ENCODE measurements around the gene XRN1.
"Not testable (repeated sequence)": the region's sequence is repeated elsewhere in the genome, so short reads cannot be mapped to it uniquely, and the experiment has no call there.

XRN1 gene

GRCh38 chr3:142436951-142437585, 10.8 kb downstream of the XRN1 start:
- no peak for DNase-seq

- no peak for DNase-seq
These were observed 13.3 kb downstream of the XRN1 start for GRCh38 chr3:142434503-142434902.

DNA sequence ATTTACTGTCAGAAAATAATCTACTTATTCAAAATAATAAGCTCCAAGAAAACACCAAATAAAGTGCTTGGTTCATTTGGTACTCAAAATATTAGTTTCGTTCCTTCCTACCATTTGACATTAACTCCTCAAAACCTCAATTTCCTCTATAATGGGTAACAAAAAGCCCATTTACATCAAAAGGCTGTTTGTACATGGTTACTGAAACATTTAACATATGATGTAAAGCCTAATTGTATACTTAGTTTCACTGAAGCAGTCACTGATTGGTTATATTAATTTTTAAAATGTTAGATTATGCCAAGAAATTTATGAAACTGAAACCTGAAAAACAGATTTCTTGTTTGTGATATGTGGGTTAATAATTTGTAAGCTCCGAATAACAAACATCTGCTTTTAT, 14.7 kb downstream of the XRN1 start:
- DNase-seq: no peak

DNA sequence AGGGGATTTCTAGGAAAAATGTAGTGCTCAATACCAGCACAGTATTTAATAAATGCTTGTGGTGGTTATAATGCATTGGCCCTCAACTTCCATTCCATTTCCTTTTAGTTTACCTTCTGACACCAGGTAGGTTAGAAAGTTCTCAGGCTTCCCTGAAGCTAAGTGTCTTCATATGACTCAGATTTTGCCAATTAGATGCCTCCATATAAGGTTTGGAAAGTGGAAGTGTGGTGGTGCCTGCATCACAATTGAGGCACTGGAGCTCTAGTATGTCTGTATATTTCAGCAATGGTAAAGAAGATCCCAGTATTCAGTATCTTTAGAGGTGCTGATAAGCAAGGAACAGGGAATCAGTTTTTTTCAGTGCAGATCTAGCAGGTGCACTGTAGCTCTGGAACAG, 18.3 kb downstream of the XRN1 start:
- no peak for DNase-seq

DNA sequence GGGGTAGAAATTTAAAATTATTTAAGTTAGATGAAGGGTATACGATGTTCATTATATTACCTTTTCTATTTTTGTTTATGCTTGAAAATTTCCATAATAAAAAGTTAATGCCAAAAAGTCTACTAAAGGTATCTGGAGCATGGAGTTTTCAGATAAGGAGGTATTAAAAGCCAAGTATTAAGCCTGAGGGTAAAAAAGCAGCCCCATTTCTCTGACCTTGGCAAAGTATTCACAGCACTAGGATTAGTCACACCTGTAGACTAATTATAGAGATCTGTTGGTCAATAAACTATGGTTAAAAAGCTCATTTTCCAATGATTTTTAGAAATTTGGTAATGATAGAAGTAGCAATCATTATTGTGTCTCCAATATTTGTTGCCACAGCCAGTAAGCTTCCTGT, 23.1 kb downstream of the XRN1 start:
- no peak for DNase-seq

- DNase-seq: no peak
These were observed 28.8 kb downstream of the XRN1 start for GRCh38 chr3:142418926-142419592.

DNA sequence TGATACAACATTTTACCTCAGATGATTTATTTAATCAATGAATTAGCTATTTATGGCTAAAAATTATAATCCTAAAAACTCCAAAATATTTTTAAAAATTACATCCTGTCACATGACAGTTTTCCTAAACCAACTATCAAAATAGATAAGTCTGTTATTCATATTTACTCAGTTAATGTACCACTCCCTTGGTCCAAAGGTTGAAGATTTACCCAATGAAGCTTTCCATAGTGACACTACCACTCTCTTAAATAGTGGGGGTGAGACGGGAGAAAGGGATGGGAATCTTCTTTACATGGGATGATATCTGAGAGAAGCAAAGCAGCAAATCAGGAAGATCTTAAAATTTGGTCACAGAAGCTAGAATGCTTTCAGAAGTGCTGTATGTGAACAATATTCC, 30.5 kb downstream of the XRN1 start:
- no peak for DNase-seq

- not testable (repeated sequence) for DNase-seq
These were observed 47.3 kb downstream of the XRN1 start for GRCh38 chr3:142400537-142400936.

- no peak for DNase-seq
These were observed 52.8 kb downstream of the XRN1 start for GRCh38 chr3:142394921-142395622.

GRCh38 chr3:142385078-142385477, 62.8 kb downstream of the XRN1 start:
- no peak for DNase-seq

- no peak for DNase-seq
These were observed 73.2 kb downstream of the XRN1 start for GRCh38 chr3:142374687-142375086.

DNA sequence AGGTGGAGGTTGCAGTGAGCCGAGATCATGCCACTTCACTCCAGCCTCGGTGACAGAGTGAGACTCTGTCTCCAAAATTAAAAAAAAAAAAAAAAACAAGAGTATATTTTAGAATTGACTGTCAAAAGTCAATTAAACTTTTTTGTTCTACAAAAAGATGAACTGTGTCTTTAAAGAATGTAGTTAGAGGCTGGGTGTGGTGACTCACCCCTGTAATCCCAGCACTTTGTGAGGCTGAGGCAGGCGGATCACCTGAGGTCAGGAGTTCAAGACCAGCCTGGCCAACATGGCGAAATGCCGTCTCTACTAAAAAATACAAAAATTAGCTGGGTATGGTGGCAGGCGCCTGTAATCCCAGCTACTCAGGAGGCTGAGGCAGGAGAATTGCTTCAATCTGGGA, 78.3 kb downstream of the XRN1 start:
- DNase-seq: not testable (repeated sequence)

DNA sequence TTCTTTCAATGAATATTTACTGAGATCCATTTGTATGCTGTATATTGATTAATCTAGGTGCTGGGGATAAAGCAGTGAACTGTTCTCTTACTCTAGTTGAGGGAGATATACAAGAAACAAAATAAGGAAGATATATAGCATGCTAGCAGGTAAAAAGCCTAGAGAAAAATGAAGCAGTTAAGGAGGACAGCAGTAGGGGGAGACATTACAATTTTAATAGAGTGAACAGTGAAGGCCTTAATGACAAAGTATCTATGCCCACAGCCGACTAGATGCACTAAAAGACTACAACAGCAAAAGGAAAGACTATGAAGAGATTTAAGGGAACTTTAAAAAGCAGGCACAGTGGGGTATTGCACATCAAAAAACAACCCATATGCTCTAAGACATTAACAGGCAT, 81.4 kb downstream of the XRN1 start:
- DNase-seq: no peak

DNA sequence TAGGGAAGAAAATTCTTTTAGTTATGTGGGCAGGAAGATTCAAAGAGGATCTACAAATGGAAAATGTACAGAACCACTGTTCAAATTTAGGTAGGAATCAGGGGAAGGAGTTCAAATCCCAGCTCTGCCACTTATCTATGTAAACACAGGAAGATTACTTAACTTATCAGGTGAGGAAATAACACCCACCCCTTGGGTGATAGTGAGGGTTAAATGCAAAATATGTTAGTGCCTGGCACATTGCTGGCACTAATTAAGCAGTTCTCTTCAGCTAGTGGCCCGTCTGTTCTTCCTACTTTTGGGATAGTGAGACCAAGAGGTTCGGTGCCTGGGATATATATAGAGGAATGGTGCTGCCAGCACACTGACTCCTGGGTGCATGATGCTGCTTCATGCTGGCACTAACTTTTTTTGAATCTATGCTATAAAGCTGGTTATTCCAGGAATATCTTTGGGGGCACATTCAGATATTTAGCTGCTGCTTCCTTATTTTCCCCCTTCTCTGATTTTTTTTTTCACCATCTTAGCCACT, 83.8 kb downstream of the XRN1 start:
- no peak for DNase-seq

- not testable (repeated sequence) for DNase-seq
These were observed 84.4 kb downstream of the XRN1 start for GRCh38 chr3:142363433-142363832.

- no peak for DNase-seq
These were observed 88.5 kb downstream of the XRN1 start for GRCh38 chr3:142359367-142359766.

GRCh38 chr3:142356818-142357217, 91.0 kb downstream of the XRN1 start:
- no peak for DNase-seq

DNA sequence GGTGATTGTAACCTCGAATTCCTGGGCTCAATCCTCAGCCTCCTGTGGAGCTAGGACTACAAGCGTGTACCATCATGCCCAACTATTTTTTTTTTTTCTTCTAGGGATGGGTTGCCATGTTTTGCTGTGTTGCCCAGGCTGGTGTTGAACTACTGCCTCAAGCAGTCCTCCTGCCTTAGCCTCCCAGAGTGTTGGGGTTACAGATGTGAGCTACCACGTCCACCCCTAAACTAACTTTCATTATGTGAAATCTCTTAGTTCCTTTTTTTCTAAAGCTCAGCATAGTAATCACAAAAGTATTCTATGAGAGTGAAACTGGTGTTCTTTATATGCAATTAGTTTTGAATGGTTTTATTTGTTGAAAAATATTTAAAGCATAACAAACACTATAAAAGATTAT, 92.1 kb downstream of the XRN1 start:
- DNase-seq: no peak

- no peak for DNase-seq
These were observed 93.8 kb downstream of the XRN1 start for GRCh38 chr3:142354076-142354475.

- no peak for DNase-seq
These were observed 94.3 kb downstream of the XRN1 start for GRCh38 chr3:142353571-142353970.

GRCh38 chr3:142352698-142353097, 95.1 kb downstream of the XRN1 start:
- not testable (repeated sequence) for DNase-seq

GRCh38 chr3:142348460-142348859, 99.4 kb downstream of the XRN1 start:
- DNase-seq: no peak

- DNase-seq: no peak
These were observed 109.8 kb downstream of the XRN1 start for GRCh38 chr3:142337994-142338393.

- DNase-seq: no peak
These were observed 115.4 kb downstream of the XRN1 start for GRCh38 chr3:142332390-142332789.
